H1 (cell line): ENCODE measurements around the gene PLEKHG5. TPM values are rescaled to one million over a fixed set of nuclear protein-coding genes. Genes with fewer than 3 reads are reported as not detected.

ENCODE experiments used
- CTCF ChIA-PET: fragments of 300-600 bp; sonication (Branson Sonifier 250); formaldehyde crosslinking; loops from one replicate; lab custom pipeline; 2021; ENCODE audit not compliant: partially characterized antibody; lab: Charles Lee
- POLR2A ChIA-PET: fragments of 300-600 bp; sonication (Branson Sonifier 250); formaldehyde crosslinking; loops from one replicate; lab custom pipeline; 2021; ENCODE audit warnings: inconsistent platforms; ENCODE audit not compliant: partially characterized antibody; lab: Charles Lee
- DNase-seq, 2 experiments: peaks; one replicate each; pipeline versions ENCODE4 v3.0.0 to v3.0.0-alpha.2; 2010 to 2022; ENCODE audit warnings: low spot score in 2 of 2, low read depth in 1 of 2, mixed read lengths in 1 of 2
- FAIRE-seq: peaks from 2 replicates; lab custom pipeline; 2011; peaks lifted over from hg19 to GRCh38; lab: Jason Lieb, UNC
- H2AFZ ChIP-seq: 2 replicates; pipeline ENCODE4 v1.8.1; 2012; ENCODE audit warnings: low read length, inconsistent platforms
- H2AK5ac ChIP-seq: 2 replicates; pipeline ENCODE4 v1.6.1; 2013; ENCODE audit warnings: low read depth, low read length
- H2BK120ac ChIP-seq: replicated peaks from 2 replicates; pipeline ENCODE3; 2013; ENCODE audit warnings: low read depth, low read length, inconsistent platforms
- H2BK12ac ChIP-seq: 2 replicates; pipeline ENCODE4 v1.6.1; 2013; ENCODE audit warnings: low read depth, low read length
- H2BK15ac ChIP-seq: 2 replicates; pipeline ENCODE4 v1.6.1; 2013; ENCODE audit warnings: low read length
- H2BK20ac ChIP-seq: 2 replicates; pipeline ENCODE4 v1.6.1; 2013; ENCODE audit warnings: low read length
- H2BK5ac ChIP-seq: 2 replicates; pipeline ENCODE4 v1.6.1; 2013; ENCODE audit warnings: low read depth, low read length
- H3K14ac ChIP-seq: 2 replicates; pipeline ENCODE4 v1.6.1; 2013; ENCODE audit warnings: inconsistent platforms; ENCODE audit not compliant: insufficient read length
- H3K18ac ChIP-seq: 2 replicates; pipeline ENCODE4 v1.6.1; 2013; ENCODE audit warnings: low read length; ENCODE audit errors: extremely low read depth
- H3K23ac ChIP-seq: 2 replicates; pipeline ENCODE4 v1.6.1; 2013; ENCODE audit warnings: inconsistent platforms; ENCODE audit not compliant: insufficient read length
- H3K23me2 ChIP-seq: 2 replicates; pipeline ENCODE4 v1.6.1; 2013; ENCODE audit warnings: low read depth, low read length
- H3K27ac ChIP-seq: 2 replicates; pipeline ENCODE4 v1.6.1; 2011; ENCODE audit warnings: low read depth, low read length, inconsistent platforms
- H3K27me3 ChIP-seq, 4 experiments: replicated peaks in 1 of 4; 1 replicate in 1 of 4; 2 replicates in 3 of 4; pipeline versions ENCODE4 v1.6.1 to v1.8.1; 2011 to 2013; ENCODE audit warnings: low read length in 3 of 4, mild to moderate bottlenecking in 3 of 4, inconsistent platforms in 2 of 4, mixed read lengths in 2 of 4, moderate library complexity in 1 of 4; ENCODE audit not compliant: control insufficient read depth in 3 of 4, insufficient read depth in 3 of 4; ENCODE audit errors: extremely low read depth in 1 of 4
- H3K36me3 ChIP-seq, 4 experiments: 2 replicates each; pipeline versions ENCODE4 v1.6.1 to v1.8.1; 2011 to 2013; ENCODE audit warnings: mild to moderate bottlenecking in 4 of 4, low read length in 3 of 4, moderate library complexity in 2 of 4, control low read depth in 1 of 4, inconsistent platforms in 1 of 4; ENCODE audit not compliant: insufficient read depth in 4 of 4, control insufficient read depth in 2 of 4
- H3K4ac ChIP-seq: replicated peaks from 2 replicates; pipeline ENCODE3; 2013; ENCODE audit warnings: low read length, low read depth, mixed read lengths, inconsistent platforms; ENCODE audit not compliant: insufficient read length
- H3K4me1 ChIP-seq, 4 experiments: replicated peaks in 1 of 4; 1 replicate in 1 of 4; 2 replicates in 3 of 4; pipeline versions ENCODE4 v1.6.1 to v1.8.1; 2011 to 2013; ENCODE audit warnings: low read length in 3 of 4, inconsistent platforms in 2 of 4, mixed read lengths in 1 of 4; ENCODE audit not compliant: insufficient read depth in 4 of 4, control insufficient read depth in 3 of 4
- H3K4me2 ChIP-seq, 2 experiments: 2 replicates each; pipeline versions ENCODE4 v1.6.1 to v1.8.1; 2011 to 2013; ENCODE audit warnings: low read depth in 2 of 2, low read length in 2 of 2, control low read depth in 1 of 2, inconsistent platforms in 1 of 2, mild to moderate bottlenecking in 1 of 2; ENCODE audit not compliant: insufficient read depth in 1 of 2
- H3K4me3 ChIP-seq, 4 experiments: fragments of 200-600, 300-600 bp in 1 of 4; sonication (generic), shearing (Covaris generic), sonication (Bioruptor Twin) in 1 of 4; 2 replicates each; pipeline versions ENCODE4 v1.5.1 to v1.8.1; 2011 to 2016; ENCODE audit warnings: low read length in 4 of 4, low read depth in 3 of 4, control low read depth in 2 of 4, inconsistent platforms in 2 of 4, mild to moderate bottlenecking in 2 of 4, mixed read lengths in 1 of 4, moderate library complexity in 1 of 4; ENCODE audit not compliant: insufficient read depth in 2 of 4; ENCODE audit errors: extremely low read depth in 1 of 4
- H3K56ac ChIP-seq: replicated peaks from 2 replicates; pipeline ENCODE3; 2013; ENCODE audit warnings: low read depth, mild to moderate bottlenecking, mixed read lengths, low read length, inconsistent platforms; ENCODE audit not compliant: insufficient read length
- H3K79me1 ChIP-seq: 2 replicates; pipeline ENCODE4 v1.6.1; 2013; ENCODE audit warnings: low read depth, low read length, control low read depth
- H3K79me2 ChIP-seq, 2 experiments: 2 replicates each; pipeline versions ENCODE4 v1.6.1 to v1.8.1; 2012 to 2013; ENCODE audit warnings: low read length in 2 of 2, mild to moderate bottlenecking in 2 of 2, inconsistent platforms in 1 of 2; ENCODE audit not compliant: insufficient read depth in 2 of 2, control insufficient read depth in 1 of 2
- H3K9ac ChIP-seq, 4 experiments: replicated peaks in 1 of 4; 1 replicate in 1 of 4; 2 replicates in 3 of 4; pipeline versions ENCODE4 v1.6.1 to v1.8.1; 2011 to 2013; ENCODE audit warnings: low read depth in 3 of 4, low read length in 3 of 4, control low read depth in 2 of 4, mild to moderate bottlenecking in 2 of 4, moderate library complexity in 2 of 4, inconsistent platforms in 1 of 4; ENCODE audit errors: extremely low read depth in 1 of 4
- H3K9me3 ChIP-seq, 2 experiments: 2 replicates each; pipeline versions ENCODE4 v1.6.1 to v1.8.1; 2012 to 2013; ENCODE audit warnings: mild to moderate bottlenecking in 2 of 2, moderate library complexity in 2 of 2, control low read depth in 1 of 2, inconsistent platforms in 1 of 2, low read depth in 1 of 2, low read length in 1 of 2, mixed read lengths in 1 of 2; ENCODE audit not compliant: insufficient read depth in 2 of 2
- H4K20me1 ChIP-seq, 2 experiments: replicated peaks in 1 of 2; 2 replicates each; pipeline versions ENCODE3 to v1.8.1; 2011 to 2013; ENCODE audit warnings: inconsistent platforms in 2 of 2, low read length in 2 of 2, mild to moderate bottlenecking in 1 of 2; ENCODE audit not compliant: insufficient read depth in 2 of 2, control insufficient read depth in 1 of 2
- H4K5ac ChIP-seq: 2 replicates; pipeline ENCODE4 v1.6.1; 2013; ENCODE audit warnings: low read length, low read depth, mixed read lengths, inconsistent platforms; ENCODE audit not compliant: insufficient read length
- H4K8ac ChIP-seq: 2 replicates; pipeline ENCODE4 v1.8.0; 2013; ENCODE audit warnings: mild to moderate bottlenecking, moderate library complexity, low read length, inconsistent platforms; ENCODE audit not compliant: insufficient read depth; ENCODE audit errors: extremely low read depth
- H4K91ac ChIP-seq: replicated peaks from 2 replicates; pipeline ENCODE3; 2013; ENCODE audit warnings: low read length, mixed read lengths, inconsistent platforms; ENCODE audit not compliant: insufficient read length
- BCL11A ChIP-seq, 2 experiments: IDR thresholded peaks; one replicate each; pipeline ENCODE4 v1.6.1; 2011; ENCODE audit warnings: low read depth in 2 of 2, low read length in 2 of 2, mild to moderate bottlenecking in 2 of 2
- BRCA1 ChIP-seq: IDR thresholded peaks from 2 replicates; pipeline ENCODE4 v1.6.1; 2012; ENCODE audit warnings: low read depth, low read length, improper control_type of control experiment
- CHD1 ChIP-seq: IDR thresholded peaks from 2 replicates; pipeline ENCODE4 v1.6.1; 2012; ENCODE audit warnings: low read depth, low read length, improper control_type of control experiment
- EP300 ChIP-seq, 2 experiments: IDR thresholded peaks; 1 replicate in 1 of 2; 2 replicates in 1 of 2; pipeline ENCODE4 v1.6.1; 2011 to 2012; ENCODE audit warnings: low read depth in 2 of 2, low read length in 2 of 2, mild to moderate bottlenecking in 2 of 2, borderline replicate concordance in 1 of 2, inconsistent platforms in 1 of 2, moderate library complexity in 1 of 2
- FOSL1 ChIP-seq: IDR thresholded peaks from 2 replicates; pipeline ENCODE4 v1.6.1; 2011; ENCODE audit warnings: mild to moderate bottlenecking, low read depth, low read length, moderate library complexity; ENCODE audit not compliant: insufficient read depth
- KDM4A ChIP-seq: IDR thresholded peaks from one replicate; pipeline ENCODE4 v1.7.1; 2012; ENCODE audit warnings: low read depth, mild to moderate bottlenecking, moderate library complexity, low read length, inconsistent platforms; ENCODE audit not compliant: severe bottlenecking
- NRF1 ChIP-seq: IDR thresholded peaks from 2 replicates; pipeline ENCODE4 v1.6.1; 2011; ENCODE audit warnings: mild to moderate bottlenecking, low read depth, low read length, improper control_type of control experiment
- TEAD4 ChIP-seq: IDR thresholded peaks from 2 replicates; pipeline ENCODE4 v1.6.1; 2012; ENCODE audit warnings: low read depth, low read length, inconsistent platforms, mixed read lengths
- USF2 ChIP-seq: IDR thresholded peaks from 2 replicates; pipeline ENCODE4 v1.6.1; 2011; ENCODE audit warnings: low read length, improper control_type of control experiment
- YY1 ChIP-seq: IDR thresholded peaks from 2 replicates; pipeline ENCODE4 v1.6.1; 2011; ENCODE audit warnings: low read depth, mild to moderate bottlenecking, low read length
- WGBS, 2 experiments: shearing (Covaris generic) in 1 of 2; methylation state at CpG; one replicate each; pipeline versions ENCODE4 v1.1.6 to v1.1.7; 2013 to 2015; ENCODE audit warnings: low lambda C conversion rate in 2 of 2, mixed read lengths in 2 of 2, inconsistent platforms in 1 of 2, low coverage in 1 of 2, missing lambda C conversion rate in 1 of 2; ENCODE audit not compliant: insufficient replicate concordance in 2 of 2, insufficient coverage in 1 of 2, insufficient read length in 1 of 2; ENCODE audit errors: extremely low coverage in 1 of 2, missing lambda C conversion rate in 1 of 2; 5-methylcytosine and 5-hydroxymethylcytosine counted together
- polyA plus RNA-seq, 7 experiments: library from polyadenylated mRNA; depleted of rRNA in 3 of 7; stranded (reverse) in 5 of 7; unstranded in 2 of 7; fragments of >200 nt in 5 of 7; fragments of 200-250 nt in 2 of 7; gene quantifications; 1 replicate in 5 of 7; 2 replicates in 1 of 7; 4 replicates in 1 of 7; pipeline versions ENCODE4 v1.2.1 to v1.2.3, GENCODE V29; 2011 to 2013; ENCODE audit warnings: missing spikeins in 2 of 7, mixed read lengths in 2 of 7
- total RNA-seq: library from RNA; stranded (reverse); fragmentation: NEBNext Ultra II Directional; extraction: Animal tissue kit (Norgen Biotek cat#: 25700); gene quantifications from 2 replicates; pipeline ENCODE4 v1.2.1, GENCODE V29; 2021

The PLEKHG5 gene
- total and polyA plus RNA-seq, 2 of the 8 experiments (the other 6 are each of a cell fraction or from before 2014, with no cell fraction given): 10.4 to 13.8 TPM

DNA sequence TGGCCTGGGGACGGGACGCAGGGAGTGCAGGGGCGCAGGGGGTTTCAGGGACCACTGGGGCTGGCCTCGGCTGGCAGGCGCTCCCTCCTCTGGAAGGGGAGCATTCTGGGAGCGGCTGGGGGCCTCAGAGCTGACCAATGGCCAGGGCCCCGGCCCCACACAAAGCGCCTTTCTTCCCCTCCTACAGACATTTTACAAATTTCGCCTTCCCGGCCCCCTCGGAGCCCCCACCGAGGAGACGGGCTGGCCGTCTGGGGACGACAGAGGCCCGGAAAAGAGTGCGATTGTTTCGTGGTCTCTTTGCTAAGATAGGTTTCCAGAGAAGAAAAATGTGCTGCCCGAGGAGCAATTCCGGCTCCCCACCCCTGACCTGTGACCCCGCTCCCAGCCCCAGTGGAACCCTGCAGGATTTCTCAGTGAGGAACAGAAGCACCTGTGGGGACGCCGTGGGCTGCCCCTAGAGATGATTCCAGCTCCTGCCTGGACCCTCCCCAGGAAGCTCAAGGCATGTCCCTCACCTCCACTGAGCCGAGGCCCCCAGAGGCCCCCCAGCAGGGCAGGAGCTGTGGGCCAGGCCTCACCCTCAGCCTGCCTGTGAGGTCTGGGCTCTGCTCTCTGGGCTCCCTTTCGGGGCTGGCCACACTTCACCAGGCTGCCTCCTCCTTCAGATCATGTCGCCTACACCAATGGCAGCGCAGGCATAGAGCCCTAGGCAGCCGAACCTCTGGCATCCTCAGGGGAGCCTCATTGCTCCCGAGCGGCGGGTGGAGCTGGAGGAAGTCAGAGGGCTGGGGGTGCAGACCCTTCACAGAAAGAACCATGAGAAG, 15.0 kb upstream of the PLEKHG5 start:
- no peak overlapping the region for H3K14ac ChIP-seq
- H3K4me2 ChIP-seq: no peak overlapping the region
- peak overlapping the region; percentile 39; the same call in 1 of the 2 replicates for H2BK12ac ChIP-seq
- no peak for FAIRE-seq
- H4K8ac ChIP-seq: no peak overlapping the region
- H3K4me1 ChIP-seq: no peaks in the 10 kb centered on the region; a peak in 1 of 7 replicates
- POLR2A ChIA-PET: interaction anchor here (1.1 to 2.8 kb wide), 3 partner anchors 11 to 35 kb away, joined by 3 to 9 read pairs (median 4); no protein-coding TSS in a partner anchor
- H3K79me2 ChIP-seq: no peaks in the 10 kb centered on the region
- no peak overlapping the region for H2AFZ ChIP-seq
- TF ChIP-seq CHD1 (no peak), EP300 (IDR thresholded peaks at IDR 0.05; ENCODE audit: borderline replicate concordance in 1 of 2, low read depth in 2 of 2, low read length in 2 of 2) (no peak), USF2 (no peak), BRCA1 (no peak), BCL11A (IDR thresholded peaks at IDR 0.05; ENCODE audit: low read depth in 2 of 2, low read length in 2 of 2) (no peak), YY1 (no peak), FOSL1 (no peak), KDM4A (no peak), TEAD4 (no peak), NRF1 (no peak)
- H4K91ac ChIP-seq: no peak overlapping the region
- H4K20me1 ChIP-seq: no peaks in the 10 kb centered on the region
- CTCF ChIA-PET: interaction anchor here (0.6 to 10.2 kb wide), 10 partner anchors 8 to 94 kb away, joined by 3 to 107 read pairs (median 4); partner anchors contain the start of gene PLEKHG5
- no peak overlapping the region for H3K23ac ChIP-seq
- H3K23me2 ChIP-seq: no peaks in the 10 kb centered on the region
- H3K4me3 ChIP-seq: no peak overlapping the region
- H3K9me3 ChIP-seq: no peaks in the 10 kb centered on the region
- no peak overlapping the region for H2AK5ac ChIP-seq
- H4K5ac ChIP-seq: no peak overlapping the region
- H3K4ac ChIP-seq: no peak overlapping the region
- H2BK15ac ChIP-seq: no peak overlapping the region
- no peak overlapping the region for H2BK5ac ChIP-seq
- H3K27me3 ChIP-seq: no peaks in the 10 kb centered on the region
- no peak for DNase-seq
- H3K18ac ChIP-seq: no peak overlapping the region
- WGBS, 2 experiments: 87% methylated on average over 25 of the region's 31 CpGs; no CpG with 5 or more reads in 1 of the 2 experiments
- H3K79me1 ChIP-seq: no peaks in the 10 kb centered on the region; the same call in 1 of the 2 replicates
- no peak overlapping the region for H3K56ac ChIP-seq
- no peaks in the 10 kb centered on the region for H3K36me3 ChIP-seq
- H2BK120ac ChIP-seq: no peak overlapping the region
- no peak overlapping the region for H3K9ac ChIP-seq
- no peak overlapping the region for H2BK20ac ChIP-seq
- H3K27ac ChIP-seq: no peak overlapping the region; the same call in 1 of the 2 replicates
